ENCODE results near the gene CACNA2D3. TPM values are rescaled to one million over a fixed set of nuclear protein-coding genes. Genes with fewer than 3 reads are reported as not detected.
A peak's percentile ranks its signal among the peaks of the same experiment; 100 is the strongest.

The CACNA2D3 gene
- total and polyA plus RNA-seq, 2 donors from 2014 or later, result 5.7 to 11.2 TPM

- FAIRE-seq (no peak), DNase-seq (no peak)
- Histone ChIP-seq H3K4me3 (ENCODE audit: low read length in 3 of 3) (no peak overlapping the region), H3K36me3 (ENCODE audit: control insufficient read depth in 2 of 3, insufficient read depth in 3 of 3, low read length in 3 of 3) (no peaks in the 10 kb centered on the region), H3K27ac (ENCODE audit: low read depth in 2 of 2, low read length in 2 of 2) (no peak overlapping the region), H3K9ac (ENCODE audit: low read length in 3 of 3) (no peak overlapping the region), H3K4me1 (ENCODE audit: control insufficient read depth in 2 of 3, insufficient read depth in 2 of 3, low read depth in 1 of 3, low read length in 3 of 3) (no peaks in the 10 kb centered on the region), H3K9me3 (ENCODE audit: control insufficient read depth in 2 of 3, insufficient read depth in 1 of 3, low read length in 3 of 3) (no peaks in the 10 kb centered on the region), H3K27me3 (ENCODE audit: control insufficient read depth, insufficient read depth, low read length) (no peaks in the 10 kb centered on the region)
- intact Hi-C loops (cut with DNase I), result no loop called here
- no peak for TF ChIP-seq CTCF (IDR thresholded peaks at IDR 0.05; ENCODE audit: borderline replicate concordance, extremely low read depth, insufficient read depth)
Measured at GRCh38 chr3:55060896-55061719, 938.8 kb downstream of the CACNA2D3 start.

- intact Hi-C loops (cut with DNase I), result no loop called here
- H3K27me3 ChIP-seq (ENCODE audit: control insufficient read depth, insufficient read depth, low read length), result no peaks in the 10 kb centered on the region
- DNase-seq, result no peak
- no peak for TF ChIP-seq CTCF (IDR thresholded peaks at IDR 0.05; ENCODE audit: borderline replicate concordance, extremely low read depth, insufficient read depth)
- H3K36me3 ChIP-seq (ENCODE audit: control insufficient read depth in 2 of 3, insufficient read depth in 3 of 3, low read length in 3 of 3), result no peaks in the 10 kb centered on the region
- no peak for FAIRE-seq
- no peaks in the 10 kb centered on the region for H3K4me1 ChIP-seq (ENCODE audit: control insufficient read depth in 2 of 3, insufficient read depth in 2 of 3, low read depth in 1 of 3, low read length in 3 of 3)
- no peak overlapping the region for H3K27ac ChIP-seq (ENCODE audit: low read depth in 2 of 2, low read length in 2 of 2)
- no peak overlapping the region for H3K9ac ChIP-seq (ENCODE audit: low read length in 3 of 3)
- no peaks in the 10 kb centered on the region for H3K9me3 ChIP-seq (ENCODE audit: control insufficient read depth in 2 of 3, insufficient read depth in 1 of 3, low read length in 3 of 3)
- H3K4me3 ChIP-seq (ENCODE audit: low read length in 3 of 3), result no peak overlapping the region
Measured at GRCh38 chr3:55061720-55062034, 939.3 kb downstream of the CACNA2D3 start.

DNA sequence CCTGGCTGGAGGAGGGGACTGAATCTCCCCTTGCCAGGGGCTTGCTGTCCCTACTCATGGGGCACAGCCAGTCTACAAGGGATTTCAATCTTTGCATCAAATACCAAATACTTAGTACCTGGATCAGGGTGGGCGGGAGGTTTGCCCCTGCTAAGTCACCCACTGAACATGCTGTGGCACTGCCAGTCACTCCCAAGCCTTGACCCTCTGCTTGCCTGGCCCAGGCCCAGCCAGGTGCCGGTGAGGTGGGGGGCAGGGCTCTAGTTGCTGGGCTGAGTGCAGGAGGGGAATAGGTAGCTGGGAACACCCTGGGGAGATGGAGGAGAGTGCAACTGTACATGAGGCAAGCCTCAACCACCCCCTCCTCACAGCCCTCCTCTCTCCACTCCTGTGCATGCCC is 941.8 kb downstream of the CACNA2D3 start:
- Histone ChIP-seq H3K4me1 (ENCODE audit: control insufficient read depth in 2 of 3, insufficient read depth in 2 of 3, low read depth in 1 of 3, low read length in 3 of 3) (no peaks in the 10 kb centered on the region), H3K9ac (ENCODE audit: low read length in 3 of 3) (no peak overlapping the region), H3K9me3 (ENCODE audit: control insufficient read depth in 2 of 3, insufficient read depth in 1 of 3, low read length in 3 of 3) (no peaks in the 10 kb centered on the region), H3K27ac (ENCODE audit: low read depth in 2 of 2, low read length in 2 of 2) (no peak overlapping the region), H3K27me3 (ENCODE audit: control insufficient read depth, insufficient read depth, low read length) (no peaks in the 10 kb centered on the region), H3K36me3 (ENCODE audit: control insufficient read depth in 2 of 3, insufficient read depth in 3 of 3, low read length in 3 of 3) (no peaks in the 10 kb centered on the region), H3K4me3 (ENCODE audit: low read length in 3 of 3) (no peak overlapping the region)
- intact Hi-C loops (cut with DNase I), result no loop called here
- FAIRE-seq, result no peak
- peak in 1 of 5 donors; percentile 64 for DNase-seq
- TF ChIP-seq CTCF (IDR thresholded peaks at IDR 0.05; ENCODE audit: borderline replicate concordance, extremely low read depth, insufficient read depth), result no peak

All from kidney (tissue), 14 donors.